ENCODE results near the gene PBOV1.
"Not testable (repeated sequence)": the region's sequence is repeated elsewhere in the genome, so short reads cannot be mapped to it uniquely, and the experiment has no call there.

PBOV1 gene

DNA sequence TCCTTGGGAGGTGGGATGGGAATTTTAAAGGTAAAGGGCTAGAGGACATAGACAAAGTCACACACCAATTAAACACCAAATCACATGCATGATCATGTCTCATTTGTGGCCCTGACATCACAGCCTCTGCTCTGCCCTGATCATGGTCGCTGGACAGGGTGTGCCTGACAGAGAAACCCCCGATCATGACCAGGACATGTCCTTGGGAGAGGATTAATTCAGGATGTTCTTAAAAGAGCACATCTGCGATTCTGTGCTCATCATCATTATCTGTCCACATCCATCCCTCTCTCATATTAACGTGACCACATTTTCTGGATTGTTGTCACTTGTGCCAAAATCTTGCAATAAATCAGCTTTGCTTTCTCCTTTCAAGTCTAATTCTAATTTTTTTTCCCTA, 7.7 kb upstream of the PBOV1 start:
- no peak overlapping the region for H3K27ac ChIP-seq (ENCODE audit: low read length)
- no peak overlapping the region for H3K4me3 ChIP-seq (ENCODE audit: low read depth in 1 of 2, low read length in 2 of 2)
- H3K27me3 ChIP-seq (ENCODE audit: low read depth, low read length): no peaks in the 10 kb centered on the region
- H3K9me3 ChIP-seq (ENCODE audit: control insufficient read depth in 1 of 2, low read length in 2 of 2): no peaks in the 10 kb centered on the region
- H3K36me3 ChIP-seq (ENCODE audit: control insufficient read depth in 1 of 2, insufficient read depth in 2 of 2, low read length in 2 of 2): no peaks in the 10 kb centered on the region
- H3K4me1 ChIP-seq (ENCODE audit: control insufficient read depth in 1 of 2, insufficient read depth in 2 of 2, low read length in 2 of 2): no peaks in the 10 kb centered on the region

DNA sequence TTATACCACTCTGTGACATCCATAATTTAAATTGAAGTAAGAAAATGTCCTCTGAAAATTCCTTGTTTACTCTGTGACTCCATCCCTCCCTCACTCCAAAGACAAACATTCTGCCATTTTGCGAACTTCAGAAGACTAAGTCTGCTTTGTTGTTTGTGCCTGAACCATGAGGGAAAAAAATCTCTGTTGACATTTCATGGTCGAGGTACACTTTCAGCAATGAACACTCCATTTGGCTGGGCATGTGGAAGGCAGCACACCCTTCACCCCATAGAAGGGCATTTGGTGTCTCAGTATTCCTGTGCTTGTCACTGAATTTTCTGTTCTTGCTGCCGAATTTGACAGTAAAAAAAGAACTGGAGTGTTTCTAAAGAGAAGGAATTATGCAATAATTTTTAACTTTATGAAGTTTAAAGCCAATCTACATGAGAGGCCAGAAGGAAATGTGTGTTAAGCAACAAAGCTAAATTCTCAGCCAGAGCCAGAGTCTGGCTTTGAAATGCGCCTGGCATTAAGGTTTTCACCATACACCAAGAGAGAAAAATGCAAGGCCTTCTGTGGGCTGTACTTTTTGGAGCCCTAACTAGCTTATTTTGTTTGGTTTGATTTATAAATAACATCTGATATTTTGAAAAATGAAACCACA, 4.7 kb upstream of the PBOV1 start:
- Histone ChIP-seq H3K9me3 (ENCODE audit: control insufficient read depth in 1 of 2, low read length in 2 of 2) (no peaks in the 10 kb centered on the region), H3K4me3 (ENCODE audit: low read depth in 1 of 2, low read length in 2 of 2) (no peak overlapping the region), H3K36me3 (ENCODE audit: control insufficient read depth in 1 of 2, insufficient read depth in 2 of 2, low read length in 2 of 2) (no peaks in the 10 kb centered on the region), H3K4me1 (ENCODE audit: control insufficient read depth in 1 of 2, insufficient read depth in 2 of 2, low read length in 2 of 2) (no peaks in the 10 kb centered on the region), H3K27ac (ENCODE audit: low read length) (no peak overlapping the region), H3K27me3 (ENCODE audit: low read depth, low read length) (no peaks in the 10 kb centered on the region)

DNA sequence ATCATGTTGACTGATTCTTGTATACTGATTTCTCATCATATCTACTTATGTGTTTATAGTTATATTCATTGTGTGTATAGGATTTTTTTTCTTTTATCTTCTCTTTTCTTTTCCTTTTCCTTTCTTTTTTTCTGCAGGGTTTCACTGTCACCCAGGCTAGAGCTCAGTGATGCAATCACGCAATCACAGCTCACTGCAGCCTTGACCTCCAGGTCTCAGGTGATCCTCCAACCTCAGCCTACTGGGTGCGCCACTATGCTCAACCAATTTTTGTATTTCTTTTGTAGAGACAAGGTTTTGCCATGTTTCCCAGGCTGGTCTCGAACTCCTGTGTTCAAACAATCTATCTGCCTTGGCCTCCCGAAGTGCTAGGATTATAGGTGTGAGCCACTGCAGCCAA, 1.6 kb upstream of the PBOV1 start:
- H3K4me1 ChIP-seq (ENCODE audit: control insufficient read depth in 1 of 2, insufficient read depth in 2 of 2, low read length in 2 of 2): no peaks in the 10 kb centered on the region
- no peak overlapping the region for H3K4me3 ChIP-seq (ENCODE audit: low read depth in 1 of 2, low read length in 2 of 2)
- no peak overlapping the region for H3K27ac ChIP-seq (ENCODE audit: low read length)
- H3K9me3 ChIP-seq (ENCODE audit: control insufficient read depth in 1 of 2, low read length in 2 of 2): no peaks in the 10 kb centered on the region
- H3K27me3 ChIP-seq (ENCODE audit: low read depth, low read length): no peaks in the 10 kb centered on the region
- H3K36me3 ChIP-seq (ENCODE audit: control insufficient read depth in 1 of 2, insufficient read depth in 2 of 2, low read length in 2 of 2): no peaks in the 10 kb centered on the region

DNA sequence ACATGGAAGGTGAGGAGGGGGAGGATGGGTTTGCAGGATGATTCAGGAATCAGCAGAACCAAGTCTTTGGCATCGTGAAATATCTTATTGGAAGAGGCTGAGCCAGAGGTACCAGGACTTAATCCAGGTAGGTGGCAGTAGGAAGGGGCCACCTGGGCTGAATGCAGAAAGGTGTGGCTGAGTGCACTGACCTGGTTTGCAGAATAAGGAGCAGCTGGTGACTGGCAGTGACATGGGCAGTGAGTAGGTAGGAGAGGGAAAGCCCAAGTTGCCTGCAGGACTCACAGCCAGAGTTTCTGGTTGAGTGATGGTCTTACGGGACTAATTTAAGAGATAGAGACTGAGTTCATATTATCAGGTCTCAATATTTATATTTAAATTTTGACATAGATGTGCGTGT, 1.1 kb upstream of the PBOV1 start:
- no peak overlapping the region for H3K27ac ChIP-seq (ENCODE audit: low read length)
- no peaks in the 10 kb centered on the region for H3K36me3 ChIP-seq (ENCODE audit: control insufficient read depth in 1 of 2, insufficient read depth in 2 of 2, low read length in 2 of 2)
- H3K9me3 ChIP-seq (ENCODE audit: control insufficient read depth in 1 of 2, low read length in 2 of 2): no peaks in the 10 kb centered on the region
- H3K4me3 ChIP-seq (ENCODE audit: low read depth in 1 of 2, low read length in 2 of 2): no peak overlapping the region
- H3K27me3 ChIP-seq (ENCODE audit: low read depth, low read length): no peaks in the 10 kb centered on the region
- no peaks in the 10 kb centered on the region for H3K4me1 ChIP-seq (ENCODE audit: control insufficient read depth in 1 of 2, insufficient read depth in 2 of 2, low read length in 2 of 2)

DNA sequence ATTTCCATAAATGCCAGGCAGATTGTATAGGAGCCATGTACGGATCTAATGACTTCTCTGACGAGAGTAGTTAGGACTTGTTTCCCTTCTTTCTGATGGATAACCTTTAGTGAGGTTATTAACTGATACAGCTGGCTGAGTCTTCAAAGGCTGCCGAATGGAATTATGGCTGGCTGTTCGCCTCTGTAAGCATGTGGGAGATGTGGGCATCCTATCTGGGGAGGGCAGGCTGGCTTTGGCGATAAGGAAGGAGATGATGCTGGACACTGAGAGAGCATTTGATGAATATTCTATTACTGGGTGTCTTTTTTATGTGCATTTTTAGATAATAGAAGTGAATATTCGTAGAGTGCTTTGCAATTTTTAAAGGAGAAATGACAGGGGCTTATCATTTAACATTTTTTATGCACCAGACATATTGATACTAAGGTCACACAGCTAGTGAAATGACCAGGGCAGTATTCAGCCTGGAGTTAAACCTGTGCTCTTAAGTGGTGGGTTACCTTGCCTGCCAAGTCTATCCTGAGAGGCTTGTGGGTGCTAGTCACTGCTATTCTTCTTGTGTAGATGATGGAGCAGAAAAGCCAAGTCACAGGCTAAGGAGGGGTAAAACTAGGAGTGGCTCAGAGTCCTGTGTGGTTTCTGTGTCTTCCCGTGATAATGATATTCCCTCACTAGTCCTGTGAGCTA, 3.1 kb downstream of the PBOV1 start:
- no peaks in the 10 kb centered on the region for H3K36me3 ChIP-seq (ENCODE audit: control insufficient read depth in 1 of 2, insufficient read depth in 2 of 2, low read length in 2 of 2)
- no peaks in the 10 kb centered on the region for H3K9me3 ChIP-seq (ENCODE audit: control insufficient read depth in 1 of 2, low read length in 2 of 2)
- H3K4me3 ChIP-seq (ENCODE audit: low read depth in 1 of 2, low read length in 2 of 2): no peak overlapping the region
- H3K27ac ChIP-seq (ENCODE audit: low read length): no peak overlapping the region
- no peaks in the 10 kb centered on the region for H3K27me3 ChIP-seq (ENCODE audit: low read depth, low read length)
- H3K4me1 ChIP-seq (ENCODE audit: control insufficient read depth in 1 of 2, insufficient read depth in 2 of 2, low read length in 2 of 2): no peaks in the 10 kb centered on the region

DNA sequence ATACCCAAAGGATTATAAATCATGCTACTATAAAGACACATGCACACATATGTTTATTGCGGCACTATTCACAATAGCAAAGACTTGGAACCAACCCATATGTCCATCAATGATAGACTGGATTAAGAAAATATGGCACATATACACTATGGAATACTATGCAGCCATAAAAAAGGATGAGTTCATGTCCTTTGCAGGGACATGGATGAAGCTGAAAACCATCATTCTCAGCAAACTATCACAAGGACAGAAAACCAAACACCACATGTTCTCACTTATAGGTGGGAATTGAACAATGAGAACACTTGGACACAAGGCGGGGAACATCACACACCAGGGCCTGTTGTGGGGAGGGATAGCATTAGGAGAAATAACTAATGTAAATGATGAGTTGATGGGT, 5.8 kb downstream of the PBOV1 start:
- not testable (repeated sequence) for H3K9me3 ChIP-seq (ENCODE audit: control insufficient read depth in 1 of 2, low read length in 2 of 2); H3K27ac ChIP-seq (ENCODE audit: low read length); H3K36me3 ChIP-seq (ENCODE audit: control insufficient read depth in 1 of 2, insufficient read depth in 2 of 2, low read length in 2 of 2); H3K4me1 ChIP-seq (ENCODE audit: control insufficient read depth in 1 of 2, insufficient read depth in 2 of 2, low read length in 2 of 2); H3K4me3 ChIP-seq (ENCODE audit: low read depth in 1 of 2, low read length in 2 of 2); H3K27me3 ChIP-seq (ENCODE audit: low read depth, low read length)

DNA sequence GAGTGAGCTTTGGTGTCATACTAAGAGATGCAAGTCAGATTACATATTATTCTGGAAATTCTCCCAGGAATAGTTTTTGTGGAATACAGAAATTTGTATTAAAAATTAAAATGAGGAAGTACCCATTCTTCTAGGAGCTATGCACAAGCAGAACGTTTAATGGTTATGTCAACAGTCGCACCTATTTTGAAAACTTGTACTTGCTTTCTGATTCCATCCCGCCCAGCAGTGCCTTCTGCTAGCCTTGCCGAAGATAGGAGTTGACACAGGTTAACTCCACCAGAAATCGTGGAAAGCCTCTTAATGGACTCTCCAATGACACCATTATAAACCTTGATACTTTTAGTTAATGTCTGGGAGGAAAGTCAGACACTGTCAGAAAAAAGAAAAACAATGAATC, 6.7 kb downstream of the PBOV1 start:
- no peaks in the 10 kb centered on the region for H3K4me1 ChIP-seq (ENCODE audit: control insufficient read depth in 1 of 2, insufficient read depth in 2 of 2, low read length in 2 of 2)
- H3K36me3 ChIP-seq (ENCODE audit: control insufficient read depth in 1 of 2, insufficient read depth in 2 of 2, low read length in 2 of 2): no peaks in the 10 kb centered on the region
- H3K4me3 ChIP-seq (ENCODE audit: low read depth in 1 of 2, low read length in 2 of 2): no peak overlapping the region
- no peaks in the 10 kb centered on the region for H3K9me3 ChIP-seq (ENCODE audit: control insufficient read depth in 1 of 2, low read length in 2 of 2)
- no peak overlapping the region for H3K27ac ChIP-seq (ENCODE audit: low read length)
- no peaks in the 10 kb centered on the region for H3K27me3 ChIP-seq (ENCODE audit: low read depth, low read length)

DNA sequence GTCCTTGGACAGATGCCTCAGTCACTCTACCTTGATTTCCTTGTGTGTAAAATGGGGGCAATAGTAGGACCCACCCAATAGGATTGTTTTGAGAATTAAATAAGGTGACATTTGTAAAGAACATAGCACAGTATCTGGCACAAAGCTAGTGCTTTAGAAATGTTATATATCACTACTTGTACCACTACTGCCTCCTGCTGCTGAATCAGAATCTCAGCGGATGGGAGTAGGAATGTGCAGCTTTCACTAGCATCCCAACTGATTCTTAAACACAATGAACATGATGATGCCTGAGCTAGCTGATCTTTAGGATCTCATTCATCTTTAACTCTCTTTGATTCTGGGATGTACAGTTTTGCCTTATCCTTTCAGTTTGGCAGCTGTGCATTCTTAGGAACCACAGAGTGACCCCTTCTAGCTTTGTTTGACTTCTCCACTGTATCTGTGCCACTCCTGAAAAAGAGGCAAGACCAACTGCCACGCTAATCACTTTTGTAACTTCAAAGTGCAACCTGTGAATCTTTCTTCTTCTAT, 7.2 kb downstream of the PBOV1 start:
- no peaks in the 10 kb centered on the region for H3K36me3 ChIP-seq (ENCODE audit: control insufficient read depth in 1 of 2, insufficient read depth in 2 of 2, low read length in 2 of 2)
- no peak overlapping the region for H3K27ac ChIP-seq (ENCODE audit: low read length)

DNA sequence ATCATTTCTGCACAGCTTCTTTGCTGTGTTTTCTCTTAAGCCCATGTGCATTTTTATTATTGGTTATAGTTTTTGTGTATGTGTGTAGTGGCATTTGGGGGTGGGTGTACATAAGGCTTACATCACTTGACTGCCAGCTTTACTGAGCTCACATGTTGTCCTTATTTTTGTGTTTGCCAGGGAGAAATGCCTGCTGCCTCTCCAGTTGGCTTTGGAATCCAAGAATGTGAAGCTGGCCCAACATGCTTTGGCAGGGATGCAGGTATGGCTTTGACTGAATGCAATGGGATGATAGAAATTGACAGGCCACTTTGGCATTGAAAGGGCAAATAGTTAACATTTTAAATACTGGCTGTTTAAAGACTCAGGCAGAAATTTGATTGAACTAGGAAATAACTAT, 11.4 kb downstream of the PBOV1 start:
- Histone ChIP-seq H3K27ac (ENCODE audit: low read length) (no peak overlapping the region), H3K9me3 (ENCODE audit: control insufficient read depth in 1 of 2, low read length in 2 of 2) (no peaks in the 10 kb centered on the region), H3K36me3 (ENCODE audit: control insufficient read depth in 1 of 2, insufficient read depth in 2 of 2, low read length in 2 of 2) (no peaks in the 10 kb centered on the region), H3K27me3 (ENCODE audit: low read depth, low read length) (no peaks in the 10 kb centered on the region), H3K4me3 (ENCODE audit: low read depth in 1 of 2, low read length in 2 of 2) (no peak overlapping the region), H3K4me1 (ENCODE audit: control insufficient read depth in 1 of 2, insufficient read depth in 2 of 2, low read length in 2 of 2) (no peaks in the 10 kb centered on the region)

More for the DNA sequence above, 7.2 kb downstream of the PBOV1 start:
- H3K27me3 ChIP-seq (ENCODE audit: low read depth, low read length): no peaks in the 10 kb centered on the region
- H3K9me3 ChIP-seq (ENCODE audit: control insufficient read depth in 1 of 2, low read length in 2 of 2): no peaks in the 10 kb centered on the region
- H3K4me1 ChIP-seq (ENCODE audit: control insufficient read depth in 1 of 2, insufficient read depth in 2 of 2, low read length in 2 of 2): no peaks in the 10 kb centered on the region
- H3K4me3 ChIP-seq (ENCODE audit: low read depth in 1 of 2, low read length in 2 of 2): no peak overlapping the region

DNA sequence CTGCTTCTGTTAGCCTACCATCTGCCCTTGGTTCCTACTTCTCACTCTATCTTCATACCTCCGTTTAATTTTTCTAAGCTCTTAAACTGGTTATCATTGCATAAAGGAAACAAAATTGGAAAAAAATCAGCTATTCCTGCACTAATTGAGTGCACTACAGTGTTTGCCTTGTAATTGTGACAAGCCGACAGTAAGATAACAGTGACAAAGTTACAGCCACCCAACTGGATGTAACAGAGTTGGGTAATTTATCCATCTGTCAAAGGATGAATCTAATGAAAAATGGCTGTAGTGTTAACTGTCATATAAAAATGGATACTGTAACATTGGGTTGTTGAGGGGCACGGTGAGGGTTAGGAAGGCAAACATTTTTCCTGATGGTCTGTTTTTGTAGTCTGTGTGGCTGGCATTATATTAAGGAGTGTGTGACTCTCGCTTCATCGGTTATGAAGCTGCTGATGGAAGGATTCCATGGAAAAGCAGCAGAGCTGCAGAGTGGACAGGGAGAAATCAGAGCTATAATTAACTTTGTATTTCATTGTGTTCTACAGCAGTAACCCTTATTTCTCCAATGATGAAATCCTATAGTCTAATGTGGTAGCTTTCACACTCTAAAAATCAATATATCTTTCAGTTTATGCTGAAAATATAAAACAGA, 12.7 kb downstream of the PBOV1 start:
- Histone ChIP-seq H3K27ac (ENCODE audit: low read length) (no peak overlapping the region), H3K27me3 (ENCODE audit: low read depth, low read length) (no peaks in the 10 kb centered on the region), H3K9me3 (ENCODE audit: control insufficient read depth in 1 of 2, low read length in 2 of 2) (no peaks in the 10 kb centered on the region), H3K36me3 (ENCODE audit: control insufficient read depth in 1 of 2, insufficient read depth in 2 of 2, low read length in 2 of 2) (no peaks in the 10 kb centered on the region), H3K4me1 (ENCODE audit: control insufficient read depth in 1 of 2, insufficient read depth in 2 of 2, low read length in 2 of 2) (no peaks in the 10 kb centered on the region), H3K4me3 (ENCODE audit: low read depth in 1 of 2, low read length in 2 of 2) (no peak overlapping the region)

DNA sequence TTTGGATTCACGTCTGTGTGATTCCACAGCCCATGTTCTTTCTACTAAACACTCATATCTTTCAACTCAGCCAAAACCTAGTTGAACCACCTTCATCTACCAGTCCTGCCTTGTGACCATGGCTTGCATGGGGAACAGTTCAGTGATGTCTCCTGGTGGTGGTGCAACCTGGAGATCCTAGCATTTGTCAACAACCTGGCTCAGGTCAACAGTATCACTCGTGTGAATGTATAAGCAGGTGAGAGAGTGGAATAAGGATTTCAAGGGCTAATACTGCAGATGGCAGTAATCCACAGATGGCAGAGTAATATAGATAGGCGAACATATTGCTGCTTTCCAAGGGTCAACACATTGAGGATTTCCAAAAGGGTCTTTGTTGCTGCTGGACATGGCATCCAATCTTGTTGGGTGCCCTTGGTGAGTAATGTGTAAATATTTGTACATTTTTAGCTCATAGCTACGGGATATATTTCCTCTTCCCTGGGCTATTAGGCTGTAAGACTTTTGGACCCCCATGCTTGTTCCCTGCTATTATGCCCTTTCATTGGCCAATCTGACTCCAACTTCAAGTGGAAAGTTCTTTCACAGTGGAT, 13.4 kb downstream of the PBOV1 start:
- no peak overlapping the region for H3K27ac ChIP-seq (ENCODE audit: low read length)
- H3K27me3 ChIP-seq (ENCODE audit: low read depth, low read length): no peaks in the 10 kb centered on the region
- H3K4me3 ChIP-seq (ENCODE audit: low read depth in 1 of 2, low read length in 2 of 2): no peak overlapping the region
- H3K9me3 ChIP-seq (ENCODE audit: control insufficient read depth in 1 of 2, low read length in 2 of 2): no peaks in the 10 kb centered on the region
- no peaks in the 10 kb centered on the region for H3K4me1 ChIP-seq (ENCODE audit: control insufficient read depth in 1 of 2, insufficient read depth in 2 of 2, low read length in 2 of 2)
- no peaks in the 10 kb centered on the region for H3K36me3 ChIP-seq (ENCODE audit: control insufficient read depth in 1 of 2, insufficient read depth in 2 of 2, low read length in 2 of 2)

Data from muscle layer of duodenum (tissue), 2 donors.